Smooth muscle cell of the brain vasculature (primary cell): ENCODE results near the gene C19orf73.

Experiments
- DNase-seq: peaks from one replicate; pipeline ENCODE4 v3.0.0-alpha.2; 2012; ENCODE audit warnings: low read depth, low spot score

Gene C19orf73

GRCh38 chr19:49118565-49119410, at the start of gene C19orf73:
Gene C19orf73 (minus strand): TSS chr19:49119143. CDS start chr19:49119022, 121 bp downstream.
- peak; percentile 73 for DNase-seq

DNA sequence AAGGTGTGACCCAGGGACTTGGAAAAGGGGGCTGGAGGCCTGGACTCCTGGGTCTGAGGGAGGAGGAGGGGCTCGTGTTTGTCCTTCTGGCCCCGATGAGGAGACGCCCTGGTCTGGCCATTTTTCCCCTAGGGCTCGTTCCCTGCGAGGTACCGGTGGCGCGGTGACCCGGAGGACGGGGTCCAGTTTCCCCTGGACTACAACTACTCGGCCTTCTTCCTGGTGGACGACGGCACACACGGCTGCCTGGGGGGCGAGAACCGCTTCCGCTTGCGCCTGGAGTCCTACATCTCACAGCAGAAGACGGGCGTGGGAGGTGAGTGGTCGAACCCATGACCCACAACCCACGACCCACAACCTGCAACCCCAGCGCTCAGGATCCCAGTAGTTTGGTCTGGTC, 49.5 kb upstream of the C19orf73 start:
- DNase-seq, result no peak

DNA sequence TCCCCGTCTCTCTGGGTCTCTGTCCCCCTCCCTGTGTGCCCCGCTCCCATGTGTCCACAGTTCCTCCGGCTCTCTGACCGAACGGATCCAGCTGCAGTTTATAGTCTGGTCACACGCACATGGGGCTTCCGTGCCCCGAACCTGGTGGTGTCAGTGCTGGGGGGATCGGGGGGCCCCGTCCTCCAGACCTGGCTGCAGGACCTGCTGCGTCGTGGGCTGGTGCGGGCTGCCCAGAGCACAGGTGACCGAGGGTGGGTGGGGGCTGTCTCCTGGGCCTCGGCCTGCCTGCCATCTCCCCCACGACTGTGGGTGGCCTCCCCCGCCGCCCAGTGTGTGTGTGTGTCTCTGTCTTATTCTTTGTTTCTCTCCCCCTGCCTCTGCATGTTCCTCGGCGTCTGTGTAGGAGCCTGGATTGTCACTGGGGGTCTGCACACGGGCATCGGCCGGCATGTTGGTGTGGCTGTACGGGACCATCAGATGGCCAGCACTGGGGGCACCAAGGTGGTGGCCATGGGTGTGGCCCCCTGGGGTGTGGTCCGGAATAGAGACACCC, 49.0 kb upstream of the C19orf73 start:
- DNase-seq, result no peak

DNA sequence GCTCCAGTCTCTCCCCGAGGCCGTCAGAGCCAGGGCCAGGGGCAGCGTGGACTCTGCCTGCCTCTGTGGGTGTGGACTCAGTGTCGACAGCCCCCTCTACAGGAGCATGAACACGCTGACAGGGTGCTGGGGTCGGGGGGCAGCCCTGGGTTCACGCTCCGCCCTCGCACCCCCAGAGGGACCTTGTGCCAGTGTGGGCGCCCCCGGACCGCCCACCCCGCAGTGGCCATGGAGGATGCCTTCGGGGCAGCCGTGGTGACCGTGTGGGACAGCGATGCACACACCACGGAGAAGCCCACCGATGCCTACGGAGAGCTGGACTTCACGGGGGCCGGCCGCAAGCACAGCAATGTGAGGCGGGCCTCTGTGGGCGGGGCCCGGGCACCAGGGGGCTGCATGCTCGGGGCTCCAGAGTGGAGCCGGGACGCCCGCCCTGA, 46.9 kb upstream of the C19orf73 start:
- no peak for DNase-seq

GRCh38 chr19:49165111-49165750, 46.3 kb upstream of the C19orf73 start:
- DNase-seq, result no peak

DNA sequence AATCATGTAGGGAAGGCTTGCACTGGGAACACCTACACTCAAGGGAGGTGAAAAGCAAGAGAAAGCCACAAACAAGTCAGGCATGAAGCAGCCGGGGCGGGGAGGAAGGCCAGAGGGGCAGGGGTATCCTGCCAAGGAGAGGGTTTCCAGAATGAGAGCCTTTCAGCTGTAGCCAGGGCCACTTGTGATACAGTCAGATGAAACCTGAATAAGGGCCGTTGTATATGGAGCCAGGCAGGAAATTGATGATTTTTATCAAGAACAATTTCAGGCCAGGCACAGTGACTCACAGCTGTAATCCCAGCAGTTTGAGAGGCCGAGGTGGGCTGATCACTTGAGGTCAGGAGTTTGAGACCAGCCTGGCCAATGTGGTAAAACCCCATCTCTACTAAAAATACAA, 43.0 kb upstream of the C19orf73 start:
- no peak for DNase-seq

DNA sequence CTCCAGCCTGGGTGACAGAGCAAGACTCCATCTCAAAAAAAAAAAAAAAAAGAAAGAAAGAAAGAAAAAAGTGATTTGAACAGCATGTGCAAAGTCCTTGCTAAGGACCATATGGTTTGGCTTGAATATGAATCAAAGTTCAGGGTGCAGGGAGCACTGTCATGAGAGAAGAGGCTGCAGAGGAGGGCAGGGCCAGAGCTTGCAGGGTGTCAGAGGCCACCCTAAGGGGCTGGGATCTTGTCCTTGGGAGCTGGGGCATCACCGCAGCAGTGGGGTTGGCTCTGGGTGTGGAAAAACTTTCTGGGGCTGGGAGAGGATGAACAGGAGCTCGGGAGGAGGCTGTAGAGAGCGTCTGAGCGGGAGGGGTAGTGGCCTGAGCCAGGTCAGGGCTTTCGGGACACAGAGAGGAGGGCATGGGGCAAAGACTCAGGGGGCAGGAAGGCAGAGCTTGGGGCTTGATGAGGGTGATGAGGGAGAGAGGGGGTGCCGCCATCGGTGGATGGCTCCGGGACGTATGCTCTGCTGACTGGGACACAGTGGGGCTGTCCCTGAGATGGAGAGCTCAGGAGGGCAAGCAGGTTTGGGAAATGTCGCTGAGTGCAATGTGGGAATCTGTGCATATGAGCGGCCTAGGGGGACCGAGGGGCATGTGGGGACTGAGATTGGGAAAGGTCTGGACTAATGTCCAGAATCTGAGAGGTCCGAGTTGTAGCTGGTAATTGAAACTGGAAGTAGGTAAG, 41.7 kb upstream of the C19orf73 start:
- no peak for DNase-seq

- DNase-seq, result peak; percentile 54
Measured at GRCh38 chr19:49157445-49158224, 38.7 kb upstream of the C19orf73 start, which contains the start of gene TRPM4. Gene TRPM4 (plus strand): TSS chr19:49157792. CDS start chr19:49157867, 75 bp downstream.

DNA sequence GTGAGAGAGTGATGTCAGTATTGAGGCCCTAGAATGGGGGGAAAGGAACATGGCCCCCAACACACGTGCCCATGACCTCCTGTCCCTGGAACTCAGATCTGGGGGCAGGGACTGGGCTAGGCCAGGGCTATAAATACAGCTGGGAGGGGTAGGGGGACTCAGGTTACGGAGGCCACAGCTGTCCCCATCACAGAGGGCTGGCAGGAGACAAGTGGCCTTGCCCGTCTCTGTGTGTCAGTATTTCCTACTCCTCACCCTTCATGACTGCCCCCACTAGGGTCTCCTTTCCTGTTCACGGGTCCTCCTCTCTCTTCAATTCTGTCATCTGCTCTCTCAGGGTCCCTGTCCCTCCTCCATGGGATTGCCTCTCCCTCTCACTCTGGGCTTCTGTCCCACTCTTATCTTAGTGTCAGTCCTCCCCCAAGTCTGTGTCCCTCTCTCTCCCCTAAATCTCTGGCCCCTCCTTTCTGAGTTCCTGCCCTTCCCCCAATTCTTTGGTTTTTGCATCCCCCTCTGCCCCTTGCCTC, 36.9 kb upstream of the C19orf73 start:
- DNase-seq, result no peak

DNA sequence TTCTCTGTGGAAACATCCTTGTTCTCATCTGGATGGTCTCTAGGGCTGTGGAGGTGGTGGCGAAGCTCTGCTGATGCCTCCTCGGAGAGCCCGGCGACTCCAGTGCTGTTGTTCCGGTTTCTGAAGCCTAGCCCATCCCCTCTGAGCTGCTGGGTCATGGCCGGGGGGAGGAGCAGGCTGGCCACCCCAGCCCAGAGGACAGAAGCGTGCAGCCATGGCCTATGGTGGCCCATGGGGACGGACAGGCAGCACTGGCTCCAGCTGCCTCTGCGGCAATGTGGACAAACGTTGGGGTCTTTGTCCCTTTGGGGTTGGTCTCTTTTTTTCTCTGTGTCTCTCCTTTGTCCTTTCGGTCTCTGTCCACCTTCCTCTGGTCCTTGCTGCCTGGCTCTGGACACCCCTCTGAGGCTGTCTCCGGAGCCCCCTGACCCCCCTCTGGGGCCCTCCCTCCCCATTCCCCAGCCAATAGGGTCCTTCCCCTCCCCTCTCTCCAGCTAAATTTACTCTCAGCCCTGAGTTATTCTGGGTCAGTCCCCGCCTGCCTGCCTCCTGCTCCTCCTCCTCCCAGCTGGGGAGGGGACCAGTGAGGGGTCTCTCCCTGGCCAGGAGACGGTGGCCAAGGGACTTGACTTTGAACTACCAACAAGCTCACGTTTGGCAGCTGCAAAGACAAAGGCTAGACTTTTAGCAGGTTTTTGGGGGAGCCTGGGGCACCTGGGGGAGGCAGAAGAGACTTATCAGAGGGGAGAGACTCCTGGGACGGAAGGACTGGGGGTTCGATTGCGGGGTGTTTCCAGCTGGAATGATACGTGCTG, 36.3 kb upstream of the C19orf73 start, which contains the start of gene HRC:
Gene HRC, minus strand, starts transcription at position 392 of the 815 bp plus-strand sequence. Its CDS starts 159 bp downstream, at position 233.
- no peak for DNase-seq

- no peak for DNase-seq
Measured at GRCh38 chr19:49154279-49154678, 35.3 kb upstream of the C19orf73 start.

DNA sequence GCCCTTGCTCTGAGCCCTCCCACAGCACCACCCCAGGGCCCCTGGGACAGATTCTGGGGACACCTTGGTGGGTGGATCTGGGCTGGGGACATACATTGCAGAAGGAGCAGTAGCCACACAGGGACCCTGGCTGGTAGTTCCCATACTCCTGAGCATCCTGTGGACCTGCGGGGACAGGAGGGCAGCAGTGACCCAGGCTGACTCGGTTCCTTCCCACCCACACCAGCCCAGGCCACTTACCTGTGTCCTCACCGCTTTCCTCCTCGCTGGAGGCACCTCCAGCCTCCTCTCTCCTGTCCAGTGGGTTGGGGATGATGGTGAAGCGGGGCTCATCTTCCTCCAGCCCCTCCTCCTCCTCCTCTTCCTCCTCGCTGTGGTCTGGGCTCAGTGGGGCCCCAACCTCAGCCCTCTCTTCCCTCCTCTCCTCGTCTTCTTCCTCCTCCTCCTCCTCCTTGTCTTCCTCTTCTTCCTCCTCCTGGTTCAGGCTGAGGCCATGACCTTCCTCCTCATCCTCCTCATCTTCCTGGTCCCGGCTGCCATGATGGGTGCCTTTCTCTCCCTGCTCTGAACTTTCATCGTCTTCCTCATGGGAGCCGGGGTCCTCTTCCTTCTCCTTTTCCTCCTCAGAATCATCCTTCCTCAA, 34.3 kb upstream of the C19orf73 start:
- DNase-seq, result no peak

DNA sequence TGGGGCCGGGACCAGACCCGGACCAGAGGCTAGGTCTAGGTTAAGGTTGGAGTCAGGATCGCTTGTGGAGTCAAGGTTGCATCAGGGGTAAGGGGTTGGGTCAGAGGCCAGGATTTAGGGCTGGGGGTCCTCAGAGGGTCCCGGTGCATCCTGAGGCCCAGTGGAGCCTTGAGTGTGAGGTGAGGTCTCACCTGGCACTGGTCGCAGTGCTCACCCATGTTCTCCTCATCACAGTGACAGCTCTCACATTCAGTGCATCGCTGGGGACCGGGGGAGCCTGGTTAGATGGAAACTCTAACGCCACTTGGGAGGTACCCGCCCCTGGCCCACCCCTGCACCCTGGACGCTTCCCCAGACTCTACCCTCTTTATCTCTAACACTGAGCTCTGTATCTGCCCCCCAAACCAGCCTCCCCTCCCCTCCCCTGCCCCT, 33.2 kb upstream of the C19orf73 start:
- no peak for DNase-seq

DNA sequence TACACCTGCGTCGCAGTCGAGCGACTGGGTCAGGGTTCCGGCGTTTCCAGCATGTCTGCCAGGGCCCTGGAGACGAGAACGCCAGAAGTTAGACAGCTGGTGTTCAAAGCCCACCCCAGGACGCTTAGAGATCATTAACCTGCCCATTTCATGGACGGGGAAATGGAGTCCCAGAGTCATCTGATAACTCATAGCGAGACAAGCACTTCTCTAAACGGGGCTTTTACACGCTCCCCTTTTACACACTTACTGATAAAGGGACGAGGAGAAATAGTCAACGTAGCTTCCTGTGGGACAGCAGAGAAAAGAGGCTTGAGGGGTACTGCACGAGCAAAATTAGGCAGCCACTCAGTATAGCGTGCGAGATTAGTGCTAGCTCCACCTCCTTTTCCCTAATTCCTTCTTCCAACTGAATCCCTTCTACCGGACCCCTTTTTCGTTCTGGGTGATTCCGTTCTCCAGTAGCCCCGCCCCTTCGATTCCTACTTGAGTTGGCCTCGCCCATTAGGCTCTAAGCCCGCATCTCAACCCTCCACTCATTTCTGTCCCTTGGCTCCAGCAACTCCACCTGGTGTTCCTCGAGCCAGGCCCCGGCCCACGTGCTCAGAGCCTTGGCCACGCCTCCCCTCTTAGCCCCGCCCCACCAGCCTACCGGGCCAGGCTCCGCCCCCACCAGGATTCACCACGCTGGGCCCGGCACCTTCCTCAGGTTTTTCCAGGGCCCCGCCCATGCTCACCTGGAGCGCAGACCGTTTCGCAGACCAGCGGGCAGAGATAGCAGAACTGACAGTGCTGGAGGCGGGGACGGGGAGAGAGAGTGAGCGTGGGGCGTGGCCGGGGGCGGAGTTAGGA, 32.5 kb upstream of the C19orf73 start:
- no peak for DNase-seq

DNA sequence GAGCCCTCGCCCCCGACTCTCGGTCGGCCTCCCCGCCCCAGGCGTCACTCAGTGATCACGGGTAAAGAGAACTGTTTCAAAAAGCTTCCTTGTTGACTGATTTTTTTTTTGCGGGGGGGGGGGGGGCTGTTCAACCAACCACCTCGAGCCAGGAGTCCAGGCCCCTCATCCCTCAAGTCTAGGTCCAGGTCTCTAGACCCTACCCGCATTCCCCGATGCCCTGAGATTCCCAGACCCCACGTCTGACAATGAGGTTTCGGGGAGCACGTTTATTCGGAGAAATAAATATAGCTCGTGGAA, 32.0 kb upstream of the C19orf73 start:
- no peak for DNase-seq

DNA sequence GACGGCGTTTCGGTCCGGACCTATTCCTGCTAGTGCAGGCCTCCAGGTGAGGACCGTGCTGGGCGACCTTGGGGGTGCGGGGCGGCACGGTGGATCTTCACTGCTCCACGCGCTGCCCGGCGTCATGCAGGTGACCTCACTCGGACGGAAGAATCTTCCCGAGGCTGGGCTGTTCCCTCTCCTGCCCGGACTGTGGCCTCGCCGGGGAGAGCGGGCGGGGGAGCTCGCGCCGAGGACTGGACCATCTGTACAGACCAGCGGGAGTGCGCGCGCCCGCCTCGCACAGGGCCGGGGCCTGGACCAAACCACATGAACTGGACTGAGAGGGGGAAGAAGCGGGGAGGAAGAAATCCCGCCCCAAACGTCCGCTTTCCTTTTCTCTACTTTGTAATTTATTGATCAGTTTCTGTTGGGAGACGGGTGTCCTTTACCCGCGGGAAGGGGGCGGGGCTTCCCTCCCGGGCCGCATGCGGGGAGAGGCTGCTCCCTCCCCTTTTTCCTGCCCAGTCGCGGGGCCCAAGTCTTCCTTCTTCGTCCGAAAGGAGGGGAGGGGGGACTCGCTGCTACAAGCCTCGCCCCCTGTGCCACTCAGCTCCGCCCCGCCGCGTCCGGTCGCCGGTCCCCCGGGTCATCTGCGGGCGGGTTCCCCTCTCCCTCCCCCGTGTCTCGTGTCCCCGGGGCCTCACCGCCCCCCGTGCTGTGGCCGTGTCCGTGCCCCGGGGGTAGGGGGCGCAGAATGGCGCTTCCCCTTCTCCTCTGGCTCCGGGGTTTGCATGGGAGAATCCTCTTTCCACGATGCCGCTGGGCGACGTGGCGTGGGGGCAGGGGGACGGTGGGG, 31.4 kb upstream of the C19orf73 start:
- peak; percentile 62 for DNase-seq

GRCh38 chr19:49149652-49150105, 30.7 kb upstream of the C19orf73 start:
- peak; percentile 66 for DNase-seq
